ENCODE measurements around the gene ELL2. TPM values are rescaled to one million over a fixed set of nuclear protein-coding genes. Genes with fewer than 3 reads are reported as not detected.
"Not testable (repeated sequence)": the region's sequence is repeated elsewhere in the genome, so short reads cannot be mapped to it uniquely, and the experiment has no call there.

The ELL2 gene
- total and polyA plus RNA-seq, 2 donors (not counting 1 experiment from before 2014, with no cell fraction given), result 68.5 to 121 TPM

- Histone ChIP-seq H3K4me1 (ENCODE audit: control insufficient read depth, extremely low read depth, insufficient read depth, low read length) (peaks cover 9% of the 10 kb centered on the region), H3K9me3 (ENCODE audit: control insufficient read depth, insufficient read depth, low read depth, low read length) (no peaks in the 10 kb centered on the region), H2AFZ (ENCODE audit: low read length) (no peak overlapping the region), H3K9ac (ENCODE audit: insufficient read depth, low read length) (no peak overlapping the region), H3K79me2 (ENCODE audit: control insufficient read depth, insufficient read depth, low read length) (no peaks in the 10 kb centered on the region), H4K20me1 (ENCODE audit: control insufficient read depth, extremely low read depth, insufficient read depth, low read length) (no peaks in the 10 kb centered on the region), H3K36me3 (ENCODE audit: control insufficient read depth, insufficient read depth, low read length) (no peaks in the 10 kb centered on the region), H3K27me3 (ENCODE audit: control insufficient read depth, insufficient read depth, low read length) (no peaks in the 10 kb centered on the region), H3K4me3 (replicated peaks in 1 of 4; ENCODE audit: control extremely low read depth in 1 of 4, insufficient read depth in 1 of 4, low read depth in 3 of 4, low read length in 4 of 4) (no peak overlapping the region), H3K27ac (ENCODE audit: insufficient read depth, low read length) (no peak overlapping the region), H3K4me2 (ENCODE audit: extremely low read depth, insufficient read depth, low read length) (no peak overlapping the region)
- no peak for DNase-seq (ENCODE audit: low read depth in 2 of 2)
- TF ChIP-seq CTCF (conservative IDR thresholded peaks at IDR 0.05 in 1 of 2, IDR thresholded peaks at IDR 0.05 in 1 of 2; ENCODE audit: low read depth in 1 of 2, low read length in 2 of 2) (no peak), EZH2 (IDR thresholded peaks at IDR 0.05; ENCODE audit: low read length, missing control alignments) (no peak)
Measured at GRCh38 chr5:95838556-95838955, 123.1 kb downstream of the ELL2 start.

GRCh38 chr5:95838001-95838520, 123.6 kb downstream of the ELL2 start:
- peaks cover 6% of the 10 kb centered on the region for H3K4me1 ChIP-seq (ENCODE audit: control insufficient read depth, extremely low read depth, insufficient read depth, low read length)
- no peaks in the 10 kb centered on the region for H3K27me3 ChIP-seq (ENCODE audit: control insufficient read depth, insufficient read depth, low read length)
- H3K36me3 ChIP-seq (ENCODE audit: control insufficient read depth, insufficient read depth, low read length), result no peaks in the 10 kb centered on the region
- H3K9ac ChIP-seq (ENCODE audit: insufficient read depth, low read length), result no peak overlapping the region
- no peaks in the 10 kb centered on the region for H4K20me1 ChIP-seq (ENCODE audit: control insufficient read depth, extremely low read depth, insufficient read depth, low read length)
- no peak overlapping the region for H3K4me2 ChIP-seq (ENCODE audit: extremely low read depth, insufficient read depth, low read length)
- no peak overlapping the region for H3K4me3 ChIP-seq (replicated peaks in 1 of 4; ENCODE audit: control extremely low read depth in 1 of 4, insufficient read depth in 1 of 4, low read depth in 3 of 4, low read length in 4 of 4)
- H3K27ac ChIP-seq (ENCODE audit: insufficient read depth, low read length), result no peak overlapping the region
- TF ChIP-seq CTCF (conservative IDR thresholded peaks at IDR 0.05 in 1 of 2, IDR thresholded peaks at IDR 0.05 in 1 of 2; ENCODE audit: low read depth in 1 of 2, low read length in 2 of 2) (no peak), EZH2 (IDR thresholded peaks at IDR 0.05; ENCODE audit: low read length, missing control alignments) (no peak)
- DNase-seq (ENCODE audit: low read depth in 2 of 2), result no peak
- no peak overlapping the region for H2AFZ ChIP-seq (ENCODE audit: low read length)
- H3K79me2 ChIP-seq (ENCODE audit: control insufficient read depth, insufficient read depth, low read length), result no peaks in the 10 kb centered on the region
- H3K9me3 ChIP-seq (ENCODE audit: control insufficient read depth, insufficient read depth, low read depth, low read length), result no peaks in the 10 kb centered on the region

- Histone ChIP-seq H2AFZ (ENCODE audit: low read length) (no peak overlapping the region), H3K4me1 (ENCODE audit: control insufficient read depth, extremely low read depth, insufficient read depth, low read length) (peaks cover 3% of the 10 kb centered on the region), H3K9ac (ENCODE audit: insufficient read depth, low read length) (no peak overlapping the region), H3K9me3 (ENCODE audit: control insufficient read depth, insufficient read depth, low read depth, low read length) (no peaks in the 10 kb centered on the region), H3K4me2 (ENCODE audit: extremely low read depth, insufficient read depth, low read length) (no peak overlapping the region), H4K20me1 (ENCODE audit: control insufficient read depth, extremely low read depth, insufficient read depth, low read length) (no peaks in the 10 kb centered on the region), H3K79me2 (ENCODE audit: control insufficient read depth, insufficient read depth, low read length) (no peaks in the 10 kb centered on the region), H3K36me3 (ENCODE audit: control insufficient read depth, insufficient read depth, low read length) (no peaks in the 10 kb centered on the region), H3K4me3 (replicated peaks in 1 of 4; ENCODE audit: control extremely low read depth in 1 of 4, insufficient read depth in 1 of 4, low read depth in 3 of 4, low read length in 4 of 4) (no peak overlapping the region), H3K27ac (ENCODE audit: insufficient read depth, low read length) (no peak overlapping the region), H3K27me3 (ENCODE audit: control insufficient read depth, insufficient read depth, low read length) (no peaks in the 10 kb centered on the region)
- no peak for TF ChIP-seq EZH2 (IDR thresholded peaks at IDR 0.05; ENCODE audit: low read length, missing control alignments)
- TF ChIP-seq CTCF (conservative IDR thresholded peaks at IDR 0.05 in 1 of 2, IDR thresholded peaks at IDR 0.05 in 1 of 2; ENCODE audit: low read depth in 1 of 2, low read length in 2 of 2), result no peak
- no peak for DNase-seq (ENCODE audit: low read depth in 2 of 2)
Measured at GRCh38 chr5:95837492-95837891, 124.2 kb downstream of the ELL2 start.

GRCh38 chr5:95836971-95837370, 124.7 kb downstream of the ELL2 start:
- not testable (repeated sequence) for H3K79me2 ChIP-seq (ENCODE audit: control insufficient read depth, insufficient read depth, low read length); H3K27me3 ChIP-seq (ENCODE audit: control insufficient read depth, insufficient read depth, low read length); H2AFZ ChIP-seq (ENCODE audit: low read length); H3K27ac ChIP-seq (ENCODE audit: insufficient read depth, low read length); DNase-seq (ENCODE audit: low read depth in 2 of 2); H3K9ac ChIP-seq (ENCODE audit: insufficient read depth, low read length); H4K20me1 ChIP-seq (ENCODE audit: control insufficient read depth, extremely low read depth, insufficient read depth, low read length); H3K4me1 ChIP-seq (ENCODE audit: control insufficient read depth, extremely low read depth, insufficient read depth, low read length); H3K36me3 ChIP-seq (ENCODE audit: control insufficient read depth, insufficient read depth, low read length); H3K4me2 ChIP-seq (ENCODE audit: extremely low read depth, insufficient read depth, low read length); H3K4me3 ChIP-seq (replicated peaks in 1 of 4; ENCODE audit: control extremely low read depth in 1 of 4, insufficient read depth in 1 of 4, low read depth in 3 of 4, low read length in 4 of 4); H3K9me3 ChIP-seq (ENCODE audit: control insufficient read depth, insufficient read depth, low read depth, low read length)

Measured in fibroblast of lung (primary cell).